Breast epithelium (tissue), 3 donors: Measurements from ENCODE around the gene ZSCAN25.

Experiments
- CTCF ChIP-seq, 3 donors: fragments of 450-650 bp; IDR thresholded peaks; one replicate each; pipeline ENCODE4 v1.5.1; 2016 to 2017; ENCODE audit warnings: antibody characterized with exemption in 3 of 3, mild to moderate bottlenecking in 3 of 3, moderate library complexity in 3 of 3
- POLR2A ChIP-seq: fragments of 450-650 bp; IDR thresholded peaks from one replicate; pipeline ENCODE4 v1.6.1; 2016; ENCODE audit warnings: antibody characterized with exemption, mild to moderate bottlenecking, moderate library complexity
- POLR2AphosphoS5 ChIP-seq, 3 donors: sonication (generic); formaldehyde crosslinking; IDR thresholded peaks; one replicate each; pipeline ENCODE4 v1.6.1; 2017; ENCODE audit warnings: antibody characterized with exemption in 3 of 3

GRCh38 chr7:99624484-99624883 lies 7.7 kb downstream of the ZSCAN25 start:
- no peak for TF ChIP-seq CTCF (IDR thresholded peaks at IDR 0.05)
- no peak for TF ChIP-seq POLR2A
- TF ChIP-seq POLR2AphosphoS5 (IDR thresholded peaks at IDR 0.05), result no peak
